HG03439 (cell line): Measurements from ENCODE around the gene BYSL.

ENCODE experiments used
- ATAC-seq: cut with Tn5 transposase; IDR thresholded peaks from one replicate; pipeline ENCODE4 v1.9.1; 2021; ENCODE audit warnings: mild to moderate bottlenecking, moderate library complexity; ENCODE audit not compliant: unreplicated experiment

The BYSL gene, protein sequence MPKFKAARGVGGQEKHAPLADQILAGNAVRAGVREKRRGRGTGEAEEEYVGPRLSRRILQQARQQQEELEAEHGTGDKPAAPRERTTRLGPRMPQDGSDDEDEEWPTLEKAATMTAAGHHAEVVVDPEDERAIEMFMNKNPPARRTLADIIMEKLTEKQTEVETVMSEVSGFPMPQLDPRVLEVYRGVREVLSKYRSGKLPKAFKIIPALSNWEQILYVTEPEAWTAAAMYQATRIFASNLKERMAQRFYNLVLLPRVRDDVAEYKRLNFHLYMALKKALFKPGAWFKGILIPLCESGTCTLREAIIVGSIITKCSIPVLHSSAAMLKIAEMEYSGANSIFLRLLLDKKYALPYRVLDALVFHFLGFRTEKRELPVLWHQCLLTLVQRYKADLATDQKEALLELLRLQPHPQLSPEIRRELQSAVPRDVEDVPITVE

DNA sequence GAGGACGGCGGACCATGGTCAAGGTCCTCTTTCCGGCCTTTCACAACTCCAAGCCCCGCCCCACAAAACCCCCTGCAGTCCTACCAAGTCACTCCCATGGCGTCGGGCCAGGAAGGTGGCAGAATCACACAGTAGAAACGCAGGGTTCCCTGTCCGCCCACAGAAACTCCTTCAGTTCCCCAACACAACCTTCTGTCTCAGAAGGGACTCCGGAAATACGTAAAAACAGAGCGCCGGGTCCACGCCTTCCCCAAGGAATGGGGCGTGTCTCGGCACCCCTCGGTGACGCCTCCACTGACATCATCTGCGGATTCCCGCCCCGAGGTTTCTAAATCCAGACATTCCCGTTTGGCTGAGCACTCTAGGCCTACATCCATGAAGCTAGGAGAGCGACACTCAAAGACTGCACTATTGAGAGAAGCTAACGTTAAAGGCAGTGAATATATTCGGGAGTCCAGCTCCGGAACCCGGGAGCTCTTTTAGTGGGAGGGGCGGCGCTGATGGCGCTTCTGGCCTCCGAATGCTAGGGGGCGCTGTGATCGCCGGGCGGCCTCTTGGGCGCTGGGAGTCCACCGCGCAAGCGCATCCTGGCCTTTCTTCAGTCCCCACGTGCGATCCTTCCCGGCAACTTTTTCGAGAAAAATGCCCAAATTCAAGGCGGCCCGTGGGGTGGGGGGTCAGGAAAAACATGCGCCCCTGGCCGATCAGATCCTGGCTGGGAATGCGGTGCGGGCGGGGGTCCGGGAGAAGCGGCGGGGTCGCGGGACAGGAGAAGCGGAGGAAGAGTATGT is at the start of gene BYSL, which contains the start of gene MED20:
BYSL (plus strand) TSS at position 579 of the 791 bp plus-strand sequence; CDS start at position 643, 64 bp downstream.
MED20 (minus strand) TSS at position 219 of the 791 bp plus-strand sequence; CDS start at position 98, 121 bp downstream.
- peak; percentile 94 for ATAC-seq

DNA sequence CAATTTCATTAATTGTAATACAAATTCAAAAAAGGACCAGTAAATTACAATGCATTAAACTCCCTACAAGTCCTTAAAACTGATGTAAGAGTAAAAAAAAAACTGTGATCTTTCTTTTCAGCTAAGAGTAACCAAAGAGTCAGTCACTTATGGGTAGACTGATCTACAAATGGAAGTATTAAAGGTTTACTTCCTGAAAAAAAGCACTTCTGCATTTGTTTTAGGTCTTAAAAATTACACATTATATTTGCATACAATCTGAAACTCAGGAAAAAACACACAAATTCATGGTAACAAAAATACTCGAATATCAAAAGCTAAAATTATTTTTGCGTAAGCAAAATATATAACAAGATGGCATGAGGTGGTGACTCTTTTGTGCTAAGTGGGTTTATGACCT is 49.6 kb upstream of the BYSL start:
- no peak for ATAC-seq

DNA sequence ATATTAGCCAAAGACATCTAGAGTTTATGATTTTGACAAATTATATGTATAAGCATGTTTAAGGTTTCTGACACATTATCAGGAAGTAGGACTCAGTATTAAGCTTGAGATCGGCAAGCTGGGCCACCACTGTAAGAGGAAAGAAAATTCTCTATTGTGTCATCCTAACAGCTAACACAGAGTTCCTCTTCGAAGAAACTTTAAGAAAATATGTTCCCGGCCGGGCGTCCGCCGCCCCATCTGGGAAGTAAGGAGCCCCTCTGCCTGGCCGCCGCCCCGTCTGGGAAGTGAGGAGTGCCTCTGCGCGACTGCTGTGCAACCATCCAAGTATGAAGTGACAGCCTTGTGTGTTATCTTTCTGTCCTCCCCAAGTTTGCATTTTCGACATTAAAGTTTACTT is 49.2 kb upstream of the BYSL start:
- ATAC-seq, result no peak

DNA sequence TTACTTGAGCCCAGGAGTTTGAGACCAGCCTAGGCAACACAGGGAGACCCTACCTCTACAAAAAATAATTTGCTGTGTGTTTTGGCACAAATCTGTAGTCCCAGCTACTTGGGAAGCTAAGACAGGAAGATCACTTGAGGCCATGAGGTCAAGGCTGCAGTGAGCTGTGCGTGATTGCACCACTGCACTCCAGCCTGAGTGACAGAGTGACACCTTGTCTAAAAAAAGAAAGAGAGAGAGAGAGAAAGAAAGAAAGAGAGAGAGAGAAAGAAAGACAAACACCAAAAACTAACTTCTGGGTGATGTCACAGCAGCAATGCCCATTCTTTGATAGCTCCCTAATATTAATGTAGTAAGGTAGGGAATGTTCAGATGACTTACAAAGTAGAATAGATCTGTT is 46.6 kb upstream of the BYSL start:
- ATAC-seq, result no peak

DNA sequence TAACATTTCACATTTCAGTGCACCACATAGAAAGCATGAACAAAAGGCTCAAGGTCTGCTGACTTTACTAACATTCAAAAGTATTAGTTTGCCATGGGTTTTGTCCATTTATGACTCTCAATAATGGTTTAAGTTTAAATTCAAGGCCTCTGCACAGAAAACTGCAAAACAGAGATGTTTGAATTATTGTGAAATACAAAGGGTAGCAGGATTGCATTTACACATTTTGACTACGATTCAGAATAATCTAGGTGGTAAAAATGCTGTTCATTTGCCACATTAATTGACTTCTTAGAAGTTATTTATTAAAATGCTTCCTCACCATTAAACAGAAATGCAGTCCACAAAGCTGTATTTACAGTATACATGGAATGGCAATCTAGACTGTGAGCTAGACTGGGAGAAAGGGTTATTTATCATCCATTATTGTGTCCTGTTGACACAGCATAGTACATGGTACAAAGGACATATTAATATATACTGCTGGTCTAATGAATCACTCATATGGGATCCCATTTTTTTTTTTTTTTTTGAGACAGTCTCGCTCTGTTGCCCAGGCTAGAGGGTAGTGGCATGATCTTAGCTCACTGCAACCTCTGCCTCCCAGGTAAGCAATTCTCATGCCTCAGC is 44.1 kb upstream of the BYSL start:
- ATAC-seq, result no peak

DNA sequence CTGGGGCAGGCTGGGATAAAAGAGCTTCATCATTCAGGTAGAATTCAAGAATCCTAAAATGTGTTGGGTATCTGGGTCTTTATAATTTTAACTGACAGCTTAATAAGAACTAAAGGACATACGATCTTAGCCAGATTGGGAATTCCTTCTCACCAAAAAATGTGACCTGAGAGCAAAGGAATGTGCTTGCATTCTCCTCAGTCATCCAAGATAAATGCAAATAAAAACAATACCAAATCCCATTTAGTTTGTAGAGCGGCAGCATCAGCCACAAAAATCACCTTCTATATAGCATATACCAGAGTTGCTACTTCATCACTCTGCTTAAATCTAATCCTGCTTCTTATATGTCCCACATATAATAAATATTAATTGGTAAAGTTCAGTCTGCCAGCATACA is 43.1 kb upstream of the BYSL start:
- ATAC-seq, result no peak

DNA sequence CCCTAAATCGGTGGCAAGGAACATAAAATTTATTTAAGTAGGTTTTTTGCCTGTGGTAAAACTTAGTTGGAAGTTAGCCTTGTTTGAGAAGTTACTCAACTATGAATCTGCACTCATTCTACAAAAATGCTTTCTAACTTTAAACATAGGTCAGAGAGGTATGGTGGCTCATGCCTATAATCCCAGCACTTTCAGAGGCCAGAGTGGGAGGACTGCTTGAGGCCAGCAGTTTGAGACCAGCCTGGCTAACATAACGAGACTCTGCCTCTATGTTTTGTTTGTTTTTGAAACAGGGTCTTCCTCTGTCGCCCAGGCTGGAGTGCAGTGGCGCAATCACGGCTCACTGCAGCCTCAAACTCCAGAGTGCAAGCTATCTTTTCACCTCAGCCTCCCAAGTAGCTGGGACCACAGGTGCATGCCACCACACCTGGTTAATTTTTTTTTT is 42.3 kb upstream of the BYSL start:
- no peak for ATAC-seq

DNA sequence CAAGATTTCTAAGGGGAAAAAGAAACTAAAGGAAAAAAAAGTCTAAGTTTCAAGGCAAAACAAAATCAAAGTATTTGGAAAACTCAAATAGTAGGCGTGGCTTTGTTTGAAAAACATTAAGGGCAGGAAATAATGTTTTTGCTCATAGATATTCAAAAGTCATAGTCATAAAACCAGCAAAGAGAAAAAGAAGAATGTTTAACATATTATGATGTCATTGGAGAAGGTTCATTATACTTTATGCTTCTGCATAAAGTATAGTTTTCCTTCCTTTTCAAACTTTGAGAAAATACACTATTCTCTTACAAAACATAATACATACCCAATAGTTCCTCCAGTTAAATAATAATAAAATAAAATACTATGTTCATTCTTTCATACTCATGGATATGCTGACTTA is 39.8 kb upstream of the BYSL start:
- no peak for ATAC-seq

DNA sequence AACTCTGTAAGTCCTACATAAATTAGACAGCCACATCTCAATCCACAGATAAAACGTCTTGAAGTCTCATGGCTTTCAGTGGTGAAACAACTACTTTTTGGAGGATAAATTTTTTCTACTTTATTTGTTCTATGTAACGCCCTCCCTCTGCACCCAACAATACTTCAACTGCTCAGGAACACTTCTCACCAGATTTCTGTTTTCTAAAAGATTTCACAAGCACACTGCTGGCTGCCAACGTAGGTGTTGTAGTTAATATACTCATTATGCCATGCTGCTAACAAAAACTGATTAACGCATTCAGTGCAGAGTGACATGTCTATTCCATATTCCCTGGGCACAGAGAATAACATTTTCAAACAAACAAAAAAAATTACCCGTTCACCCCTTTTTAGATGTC is 36.3 kb upstream of the BYSL start:
- ATAC-seq, result no peak

DNA sequence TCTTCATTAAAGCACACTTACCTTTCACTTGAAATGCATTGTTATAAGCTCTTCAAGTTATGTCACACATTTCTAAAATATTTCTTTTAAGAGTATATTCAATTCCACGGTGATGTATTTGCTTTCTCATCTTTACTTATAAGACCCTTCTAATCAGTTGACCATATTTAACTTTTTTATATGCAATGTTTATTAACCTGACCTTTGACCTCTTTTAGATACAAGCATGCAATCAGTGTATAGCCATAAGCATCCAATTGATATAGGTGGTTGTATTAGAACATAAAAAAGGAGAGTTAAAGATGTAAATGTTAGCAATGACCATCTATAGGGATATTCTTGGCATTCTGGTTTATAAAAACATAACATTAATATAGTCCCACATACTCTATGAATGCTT is 35.4 kb upstream of the BYSL start:
- ATAC-seq, result no peak

DNA sequence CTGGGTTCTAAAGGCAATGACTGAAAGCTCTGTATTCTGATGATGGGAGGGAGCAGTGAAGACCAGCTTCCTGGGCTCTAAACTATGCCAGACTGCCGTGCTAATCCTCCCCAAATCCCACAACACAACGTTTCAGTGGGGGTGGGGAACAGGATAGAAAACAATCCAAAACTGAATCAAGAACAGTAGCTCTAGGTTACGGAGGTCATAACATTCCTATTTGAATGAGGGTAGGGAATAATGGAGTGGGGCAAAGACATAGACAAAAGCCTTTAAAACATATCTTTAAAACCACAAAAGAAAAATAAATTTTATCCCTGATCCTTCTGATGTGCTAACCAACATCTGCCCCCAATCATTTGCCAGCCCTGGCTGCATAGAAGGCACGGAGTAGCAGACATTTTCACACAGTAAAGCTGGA is 34.0 kb upstream of the BYSL start:
- ATAC-seq, result no peak

DNA sequence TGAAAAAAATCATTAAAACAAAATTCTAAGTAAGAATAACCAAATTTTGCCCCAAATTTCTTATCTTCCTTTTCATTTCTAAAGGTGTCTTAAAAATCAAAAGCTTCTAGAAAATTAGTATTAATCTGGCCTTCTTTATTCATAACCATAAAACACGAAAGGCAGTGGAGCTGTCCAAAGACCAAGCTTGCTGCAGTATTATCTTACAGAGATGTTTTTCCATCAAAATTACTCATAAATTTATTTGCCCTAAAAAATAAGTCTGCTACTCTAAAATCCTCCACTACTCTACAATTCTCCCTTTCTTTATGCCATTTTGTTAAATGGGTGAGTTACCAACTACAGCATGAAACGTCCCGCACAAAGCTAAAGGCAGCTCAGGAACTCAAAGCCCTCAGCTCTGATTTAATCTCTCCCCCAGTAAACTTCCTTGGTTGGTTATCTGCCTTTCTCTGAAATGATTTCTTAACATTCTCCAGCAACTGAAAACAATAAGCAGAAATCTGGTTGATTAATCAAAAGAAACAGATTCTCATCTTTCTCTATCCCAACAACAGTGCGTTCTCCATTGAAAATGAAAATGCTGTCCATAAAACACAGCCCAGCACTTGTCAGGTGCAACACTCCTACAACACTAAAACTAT is 28.3 kb upstream of the BYSL start:
- no peak for ATAC-seq

DNA sequence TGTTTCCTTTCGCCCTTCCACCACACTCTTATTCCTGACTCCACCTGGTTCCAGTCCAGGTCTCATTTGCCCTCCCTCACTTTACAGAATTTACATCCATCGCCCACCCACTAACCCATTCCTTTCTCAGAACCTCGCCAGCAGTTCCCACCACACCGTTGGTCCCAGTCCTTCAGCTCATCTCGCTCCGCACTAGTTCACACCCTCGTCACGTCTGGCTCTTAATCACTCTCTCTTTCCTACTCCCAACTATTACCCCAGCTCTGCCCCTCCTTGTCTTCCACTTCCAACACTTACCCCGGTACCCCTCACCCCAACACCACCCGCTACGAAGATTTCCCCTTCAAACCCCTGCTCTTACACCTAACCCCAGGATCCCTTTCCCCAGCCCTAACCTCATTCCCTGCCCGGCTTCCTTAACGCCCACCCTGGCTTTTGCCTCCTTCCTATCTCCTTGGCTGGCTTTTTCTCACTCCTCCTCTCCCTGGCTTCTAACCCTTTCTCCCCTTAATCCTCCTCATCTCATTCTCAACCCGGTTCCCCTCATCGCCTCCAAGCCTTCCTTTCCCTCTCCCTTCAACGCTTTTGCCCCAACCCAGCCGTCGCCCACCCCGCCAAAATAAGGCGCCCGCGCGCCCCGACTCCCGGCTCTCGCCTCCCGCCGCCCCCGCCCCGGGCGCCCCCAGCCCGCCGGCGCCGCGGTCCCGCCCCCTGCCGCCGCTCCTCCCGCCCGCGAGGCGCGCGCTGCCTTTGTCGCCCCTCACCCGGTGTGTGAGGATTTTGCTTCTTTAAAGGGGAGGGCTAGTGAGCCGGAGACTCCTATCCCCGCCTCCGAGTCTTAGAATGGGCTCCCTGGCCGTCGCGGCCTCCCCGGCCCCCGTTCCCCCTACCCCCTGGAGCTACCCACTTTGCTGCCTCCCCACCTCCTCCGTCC is 26.7 kb upstream of the BYSL start:
- peak; percentile 35 for ATAC-seq

DNA sequence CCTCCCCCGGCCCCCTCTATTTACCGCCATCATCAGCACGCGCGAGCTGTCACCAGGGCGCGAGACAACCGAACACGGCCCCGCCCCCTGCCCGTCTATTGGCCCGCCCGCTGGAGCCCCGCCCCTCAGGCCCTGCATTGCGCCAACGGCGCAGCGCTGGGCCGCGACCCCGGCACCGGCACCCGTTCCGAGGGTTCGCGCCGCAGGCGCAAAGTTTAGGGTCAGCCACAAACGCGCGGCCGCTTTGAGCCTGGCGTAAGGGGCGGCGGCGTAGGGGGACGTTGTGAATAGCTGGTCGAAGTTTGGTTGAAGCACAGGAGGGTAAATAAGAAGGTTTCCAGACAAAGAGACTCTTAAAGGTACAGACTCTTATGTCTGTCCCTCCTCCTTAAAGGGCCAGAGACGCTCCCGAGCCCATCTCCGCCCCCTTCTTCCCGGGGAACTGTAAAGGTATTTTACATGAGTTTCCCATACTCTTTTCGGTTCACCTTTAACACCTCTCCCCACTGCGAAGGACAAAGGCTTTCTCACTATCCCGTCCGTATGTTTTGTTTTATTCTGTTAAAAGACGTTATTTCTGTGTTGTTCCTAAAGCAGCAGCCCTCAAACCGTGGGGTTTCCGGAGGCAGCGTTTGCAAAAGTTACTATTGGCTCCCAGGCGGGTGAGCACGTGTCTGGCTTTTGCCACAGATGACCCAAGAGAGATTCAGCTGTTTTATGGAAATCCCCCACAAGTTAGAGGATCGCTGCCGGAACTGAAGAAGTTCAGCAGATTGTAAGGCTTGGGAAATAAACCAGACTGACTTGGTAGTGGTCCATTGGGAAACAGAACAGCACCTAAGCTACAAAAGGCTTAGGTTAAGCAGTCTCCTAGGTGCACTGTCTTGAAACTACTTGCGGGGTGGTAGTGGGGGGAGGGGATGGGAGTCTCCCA is 25.7 kb upstream of the BYSL start, which contains the start of gene USP49:
USP49 (minus strand) TSS at position 76 of the 934 bp plus-strand sequence. CDS start 88,392 bp downstream, outside the sequence.
- ATAC-seq, result peak; percentile 82

DNA sequence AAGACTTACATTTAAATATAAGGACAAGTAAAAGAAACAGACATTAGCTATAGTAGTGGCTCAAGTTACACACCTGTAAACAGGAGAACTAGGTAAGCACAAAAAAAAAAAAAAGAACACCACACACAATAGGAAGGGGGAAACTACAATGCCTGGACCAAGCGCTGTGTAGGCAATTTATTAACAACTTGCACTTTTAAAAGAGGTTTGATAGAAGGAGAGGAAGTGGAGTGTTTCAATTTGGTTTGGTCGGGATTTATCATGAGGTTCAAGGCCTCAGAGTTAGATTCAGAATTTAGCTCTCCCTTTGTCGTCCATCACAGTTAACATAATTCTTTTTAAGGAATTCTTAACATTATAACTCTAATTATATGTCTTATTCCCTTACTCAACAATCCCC is 25.0 kb upstream of the BYSL start:
- no peak for ATAC-seq

DNA sequence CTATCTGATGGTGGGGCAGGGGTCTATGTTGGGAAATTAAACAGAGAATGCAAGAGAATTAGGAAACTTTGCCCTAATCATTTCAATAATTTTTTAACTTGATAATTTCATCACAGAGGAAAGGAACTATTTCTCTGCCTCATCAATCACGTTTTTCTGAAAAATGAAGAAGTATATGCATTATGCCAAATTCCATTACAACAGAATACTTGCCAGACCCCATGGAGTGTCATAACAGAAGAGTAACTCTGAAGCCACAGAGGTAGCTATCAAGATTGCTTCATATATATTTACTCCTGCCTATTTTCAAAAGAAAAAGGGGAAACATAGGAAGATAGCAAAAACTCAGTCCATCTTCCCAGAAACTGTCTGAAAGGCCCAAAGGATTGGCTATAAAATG is 20.4 kb upstream of the BYSL start:
- ATAC-seq, result no peak

DNA sequence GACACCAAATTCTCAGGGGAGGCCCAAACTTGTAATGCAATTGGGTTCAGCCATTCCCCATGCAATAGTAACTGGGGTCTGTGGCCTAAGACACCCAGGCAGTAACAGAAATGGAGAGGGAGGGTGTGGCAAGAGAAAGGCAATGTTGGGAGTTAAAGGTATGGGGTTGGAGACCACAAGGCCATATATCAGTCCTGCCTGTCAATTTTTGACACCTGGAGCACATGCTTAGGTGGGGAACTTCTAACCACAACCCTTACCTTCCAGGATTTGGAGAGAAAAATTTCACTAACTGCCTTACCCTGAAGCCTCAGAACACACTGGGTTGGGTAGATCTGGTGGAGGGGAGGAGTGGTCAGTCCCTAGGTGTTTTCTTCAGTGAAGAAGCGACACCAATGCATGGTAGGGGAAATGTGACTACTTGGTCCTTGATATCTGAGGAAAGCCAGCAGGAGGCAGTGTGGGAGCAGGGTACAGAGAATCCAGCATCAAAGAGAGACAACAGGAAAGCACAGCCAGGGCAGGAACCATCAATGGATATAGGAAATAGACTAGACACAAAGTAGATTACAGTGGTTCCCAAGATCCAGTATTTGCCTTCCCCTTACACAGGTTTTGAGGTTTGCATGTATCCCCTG is 19.3 kb upstream of the BYSL start:
- ATAC-seq, result no peak

DNA sequence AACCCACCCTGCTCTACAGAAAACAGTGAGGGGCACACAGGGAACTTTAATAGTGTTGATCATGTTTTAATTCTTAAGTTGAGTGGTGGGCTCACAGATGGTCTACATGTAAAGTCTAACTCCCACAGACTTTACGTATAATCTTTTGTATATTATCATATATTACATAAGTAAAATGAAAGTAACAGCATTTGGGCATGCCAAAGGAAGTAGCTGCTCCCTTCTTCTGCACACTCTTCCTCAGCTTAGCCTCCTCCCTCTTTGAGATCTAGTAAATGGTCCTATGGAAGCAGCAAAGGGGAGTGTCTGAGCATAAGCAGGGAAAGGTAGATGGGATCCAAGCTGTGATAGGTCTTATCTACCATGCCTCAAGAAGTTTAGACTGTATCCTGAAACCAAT is 11.6 kb upstream of the BYSL start:
- no peak for ATAC-seq
